Neutrophil (primary cell): ENCODE measurements around the gene TMCC1.

Source experiments
- H3K27ac ChIP-seq: fragments of 200-600 bp; sonication (generic); 2 replicates; pipeline ENCODE4 v1.5.1; 2016; ENCODE audit warnings: mild to moderate bottlenecking, moderate library complexity
- H3K27me3 ChIP-seq: fragments of 200-600 bp; sonication (generic); 2 replicates; pipeline ENCODE4 v1.6.0; 2016; ENCODE audit warnings: mild to moderate bottlenecking
- H3K36me3 ChIP-seq: fragments of 200-600 bp; sonication (generic); 2 replicates; pipeline ENCODE4 v1.5.1; 2017
- H3K4me1 ChIP-seq, 2 experiments: fragments of 200-600 bp in 1 of 2; sonication (generic) in 1 of 2; 1 replicate in 1 of 2; 2 replicates in 1 of 2; pipeline versions ENCODE4 v1.5.1 to v1.6.1; 2013 to 2016; ENCODE audit warnings: low read depth in 1 of 2, low read length in 1 of 2, mild to moderate bottlenecking in 1 of 2, moderate library complexity in 1 of 2; ENCODE audit not compliant: control insufficient read depth in 1 of 2, insufficient read depth in 1 of 2
- H3K4me3 ChIP-seq, 2 experiments: fragments of 200-600 bp in 1 of 2; sonication (generic) in 1 of 2; 1 replicate in 1 of 2; 2 replicates in 1 of 2; pipeline ENCODE4 v1.5.1; 2013 to 2016; ENCODE audit warnings: low read depth in 1 of 2, low read length in 1 of 2, mild to moderate bottlenecking in 1 of 2, moderate library complexity in 1 of 2
- H3K9me3 ChIP-seq: fragments of 200-600 bp; sonication (generic); 2 replicates; pipeline ENCODE4 v1.5.1; 2016
- CTCF ChIP-seq: fragments of 200-600 bp; sonication (generic); IDR thresholded peaks from 2 replicates; pipeline ENCODE4 v1.5.1; 2016; ENCODE audit warnings: antibody characterized with exemption

The TMCC1 gene

GRCh38 chr3:129773691-129774663 is 119.5 kb downstream of the TMCC1 start:
- H3K9me3 ChIP-seq, result no peaks in the 10 kb centered on the region
- no peaks in the 10 kb centered on the region for H3K36me3 ChIP-seq
- no peak overlapping the region for H3K27ac ChIP-seq
- H3K27me3 ChIP-seq, result no peaks in the 10 kb centered on the region
- no peaks in the 10 kb centered on the region for H3K4me1 ChIP-seq
- H3K4me3 ChIP-seq, result no peak overlapping the region
- no peak for TF ChIP-seq CTCF

- no peak for TF ChIP-seq CTCF
- Histone ChIP-seq H3K4me1 (no peaks in the 10 kb centered on the region), H3K36me3 (peaks cover 3% of the 10 kb centered on the region), H3K27me3 (no peaks in the 10 kb centered on the region), H3K9me3 (no peaks in the 10 kb centered on the region), H3K4me3 (no peak overlapping the region), H3K27ac (no peak overlapping the region)
Observed at GRCh38 chr3:129770604-129771003, 122.9 kb downstream of the TMCC1 start.

DNA sequence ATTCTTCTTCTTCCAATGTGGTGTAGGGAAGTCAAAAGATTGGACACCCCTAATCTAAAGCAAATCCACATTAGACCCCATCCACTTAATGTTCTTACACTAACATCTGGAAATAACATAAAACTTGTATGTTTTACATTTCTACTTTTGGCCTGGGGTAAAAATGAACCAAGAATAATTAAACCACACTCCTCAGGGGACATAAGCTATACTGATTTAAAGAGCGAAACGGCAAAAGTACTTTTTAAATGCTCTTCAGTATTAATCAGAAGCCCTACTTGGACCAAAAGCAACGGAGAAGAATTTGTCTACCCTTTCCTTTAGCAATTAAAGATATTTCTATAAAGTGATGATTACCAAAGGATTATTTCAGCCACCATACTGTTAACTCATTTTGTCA is 123.9 kb downstream of the TMCC1 start:
- no peak overlapping the region for H3K4me3 ChIP-seq
- no peak overlapping the region for H3K27ac ChIP-seq
- no peak for TF ChIP-seq CTCF
- H3K4me1 ChIP-seq, result no peaks in the 10 kb centered on the region
- H3K9me3 ChIP-seq, result no peaks in the 10 kb centered on the region
- H3K27me3 ChIP-seq, result no peaks in the 10 kb centered on the region
- peaks cover 3% of the 10 kb centered on the region for H3K36me3 ChIP-seq

- Histone ChIP-seq H3K27me3 (no peaks in the 10 kb centered on the region), H3K27ac (no peak overlapping the region), H3K36me3 (peaks cover 3% of the 10 kb centered on the region), H3K4me3 (no peak overlapping the region), H3K4me1 (no peaks in the 10 kb centered on the region), H3K9me3 (no peaks in the 10 kb centered on the region)
- no peak for TF ChIP-seq CTCF
Observed at GRCh38 chr3:129768728-129769127, 124.8 kb downstream of the TMCC1 start.

DNA sequence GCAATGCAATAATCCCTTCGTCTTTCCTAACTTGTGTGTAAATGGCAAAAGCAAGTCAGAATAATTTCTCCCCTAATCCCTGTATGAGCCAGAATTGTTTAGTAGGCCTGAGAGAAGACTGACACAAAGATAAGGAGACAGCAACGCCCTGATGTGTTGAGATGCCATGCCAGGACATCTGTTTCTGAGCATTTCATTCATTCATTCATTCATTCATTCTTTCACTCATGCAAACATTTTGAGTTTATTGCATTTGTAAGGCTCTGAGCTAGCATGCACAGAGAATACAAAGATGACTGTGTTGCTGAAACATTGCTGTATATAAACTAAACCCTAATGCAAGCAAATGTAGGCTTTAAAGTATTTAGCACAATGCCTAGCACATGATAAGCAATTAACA is 127.4 kb downstream of the TMCC1 start:
- Histone ChIP-seq H3K9me3 (no peaks in the 10 kb centered on the region), H3K27ac (no peak overlapping the region), H3K4me3 (no peak overlapping the region), H3K36me3 (peaks cover 3% of the 10 kb centered on the region), H3K27me3 (no peaks in the 10 kb centered on the region), H3K4me1 (no peaks in the 10 kb centered on the region)
- TF ChIP-seq CTCF, result no peak
